Right atrium auricular region (tissue), 2 donors: ENCODE data around the gene AMN1. TPM values are rescaled to one million over a fixed set of nuclear protein-coding genes. Genes with fewer than 3 reads are reported as not detected.
"Not testable (repeated sequence)": the region's sequence is repeated elsewhere in the genome, so short reads cannot be mapped to it uniquely, and the experiment has no call there.

Experiments used
- DNase-seq: peaks from one replicate; pipeline ENCODE4 v3.0.0-alpha.2; 2019; ENCODE audit warnings: low spot score
- H3K27ac ChIP-seq, 2 donors: fragments of 200-600 bp; sonication (generic); 1 replicate in 1 of 2; 2 replicates in 1 of 2; pipeline ENCODE4 v1.5.1; 2016 to 2019
- H3K27me3 ChIP-seq, 2 donors: fragments of 200-600 bp; sonication (generic); one replicate each; pipeline versions ENCODE4 v1.5.1 to v1.6.0; 2017 to 2019
- H3K36me3 ChIP-seq: fragments of 200-600 bp; sonication (generic); one replicate; pipeline ENCODE4 v1.5.1; 2016
- H3K4me1 ChIP-seq, 2 donors: fragments of 200-600 bp; sonication (generic); one replicate each; pipeline versions ENCODE4 v1.5.1 to v1.6.0; 2017 to 2019
- H3K4me3 ChIP-seq, 2 donors: fragments of 200-600 bp; sonication (generic); 1 replicate in 1 of 2; 2 replicates in 1 of 2; pipeline ENCODE4 v1.5.1; 2017 to 2019; ENCODE audit warnings: mild to moderate bottlenecking in 1 of 2, moderate library complexity in 1 of 2
- H3K9me3 ChIP-seq, 2 donors: fragments of 200-600 bp; sonication (generic); one replicate each; pipeline ENCODE4 v1.5.1; 2019
- total RNA-seq, 2 donors: library from RNA; depleted of rRNA; stranded (reverse); fragments of >200 nt; gene quantifications; one replicate each; pipeline ENCODE4 v1.1.0, GENCODE V29; 2016
- TF ChIP-seq, protein P1 (sequence below), 2 donors: fragments of 200-600 bp; sonication (generic); IDR thresholded peaks; one replicate each; pipeline ENCODE4 v1.5.1; 2019; ENCODE audit warnings: antibody characterized with exemption in 2 of 2

Gene AMN1
- total RNA-seq, 2 donors from 2014 or later: 10.4 to 17.8 TPM

DNA sequence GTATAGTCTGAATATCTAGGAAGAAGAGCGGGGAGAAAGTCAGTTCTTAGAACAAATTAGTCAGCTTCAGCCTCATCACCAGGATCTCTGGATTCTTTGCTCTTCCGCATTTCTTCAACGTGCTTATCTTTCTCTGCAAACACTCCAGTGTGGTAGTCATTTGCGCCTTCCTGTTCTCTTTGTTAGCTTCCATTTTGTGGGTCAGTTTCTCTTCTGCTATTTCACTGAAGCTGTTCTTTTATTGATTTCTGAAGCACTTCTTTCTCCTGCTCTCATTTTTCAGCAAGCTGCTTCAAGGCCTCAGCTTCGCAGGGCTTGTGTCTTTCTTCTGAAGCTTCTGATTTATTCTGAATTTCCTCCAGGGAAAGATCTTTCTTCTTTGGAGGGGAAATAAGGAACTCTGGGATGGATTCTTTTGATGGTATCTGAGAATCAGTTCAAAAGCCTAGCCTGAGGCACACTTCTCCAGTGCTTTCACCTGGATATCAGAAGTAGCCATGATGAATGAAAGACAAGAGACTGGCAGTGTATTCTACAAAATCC is 13.5 kb downstream of the AMN1 start:
- peak overlapping the region in 1 of 2 donors; percentile 54 for H3K27ac ChIP-seq
- no peak overlapping the region for H3K4me3 ChIP-seq
- TF ChIP-seq, protein P1, sequence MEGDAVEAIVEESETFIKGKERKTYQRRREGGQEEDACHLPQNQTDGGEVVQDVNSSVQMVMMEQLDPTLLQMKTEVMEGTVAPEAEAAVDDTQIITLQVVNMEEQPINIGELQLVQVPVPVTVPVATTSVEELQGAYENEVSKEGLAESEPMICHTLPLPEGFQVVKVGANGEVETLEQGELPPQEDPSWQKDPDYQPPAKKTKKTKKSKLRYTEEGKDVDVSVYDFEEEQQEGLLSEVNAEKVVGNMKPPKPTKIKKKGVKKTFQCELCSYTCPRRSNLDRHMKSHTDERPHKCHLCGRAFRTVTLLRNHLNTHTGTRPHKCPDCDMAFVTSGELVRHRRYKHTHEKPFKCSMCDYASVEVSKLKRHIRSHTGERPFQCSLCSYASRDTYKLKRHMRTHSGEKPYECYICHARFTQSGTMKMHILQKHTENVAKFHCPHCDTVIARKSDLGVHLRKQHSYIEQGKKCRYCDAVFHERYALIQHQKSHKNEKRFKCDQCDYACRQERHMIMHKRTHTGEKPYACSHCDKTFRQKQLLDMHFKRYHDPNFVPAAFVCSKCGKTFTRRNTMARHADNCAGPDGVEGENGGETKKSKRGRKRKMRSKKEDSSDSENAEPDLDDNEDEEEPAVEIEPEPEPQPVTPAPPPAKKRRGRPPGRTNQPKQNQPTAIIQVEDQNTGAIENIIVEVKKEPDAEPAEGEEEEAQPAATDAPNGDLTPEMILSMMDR (IDR thresholded peaks at IDR 0.05): no peak
- H3K4me1 ChIP-seq: no peaks in the 10 kb centered on the region
- H3K36me3 ChIP-seq: no peaks in the 10 kb centered on the region
- no peaks in the 10 kb centered on the region for H3K9me3 ChIP-seq
- no peaks in the 10 kb centered on the region for H3K27me3 ChIP-seq
- no peak for DNase-seq

DNA sequence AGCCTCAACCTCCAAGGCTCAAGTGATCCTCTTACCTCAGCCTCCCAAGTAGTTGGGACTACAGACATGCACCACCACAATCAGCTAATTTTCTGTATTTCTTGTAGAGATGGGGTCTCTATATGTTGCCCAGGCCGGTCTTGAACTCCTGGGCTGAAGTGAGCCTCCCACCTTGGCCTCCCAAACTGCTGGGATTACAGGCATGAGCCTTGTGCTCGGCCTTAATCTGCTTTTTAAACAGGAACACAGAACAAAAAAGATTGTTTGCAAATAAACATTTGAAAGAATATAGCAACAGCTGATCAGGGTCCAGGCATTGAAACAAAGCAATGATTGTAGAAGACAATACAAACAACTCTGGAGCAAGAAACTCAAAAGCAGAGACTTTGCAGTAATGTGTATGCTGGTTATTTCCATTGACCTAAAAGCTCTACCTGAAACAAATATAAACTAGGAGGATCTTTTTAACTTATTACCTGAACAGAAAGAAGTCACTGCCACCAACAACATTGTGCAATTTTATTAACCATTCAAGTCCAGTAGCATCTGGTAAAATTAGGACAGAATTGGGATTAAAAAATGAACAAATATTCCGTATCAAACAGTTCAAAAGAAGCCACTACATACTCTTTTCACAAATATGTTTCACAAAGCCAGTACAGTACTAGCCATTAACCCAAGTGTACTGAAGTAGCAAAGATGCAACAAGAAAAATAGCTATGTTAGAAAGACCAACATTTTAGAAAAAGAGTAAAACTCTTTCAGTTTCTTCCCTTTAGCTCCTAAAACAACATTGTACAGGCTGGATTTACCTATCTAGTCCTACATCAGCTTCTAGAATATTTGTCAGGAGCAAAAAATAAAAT is 14.2 kb downstream of the AMN1 start:
- DNase-seq: no peak
- H3K4me1 ChIP-seq: no peaks in the 10 kb centered on the region
- H3K4me3 ChIP-seq: no peak overlapping the region
- peak overlapping the region in 1 of 2 donors; percentile 54 for H3K27ac ChIP-seq
- H3K27me3 ChIP-seq: no peaks in the 10 kb centered on the region
- no peaks in the 10 kb centered on the region for H3K36me3 ChIP-seq
- peaks cover 0 to 2% of the 10 kb centered on the region in 2 donors for H3K9me3 ChIP-seq
- TF ChIP-seq, protein P1 (IDR thresholded peaks at IDR 0.05): no peak

DNA sequence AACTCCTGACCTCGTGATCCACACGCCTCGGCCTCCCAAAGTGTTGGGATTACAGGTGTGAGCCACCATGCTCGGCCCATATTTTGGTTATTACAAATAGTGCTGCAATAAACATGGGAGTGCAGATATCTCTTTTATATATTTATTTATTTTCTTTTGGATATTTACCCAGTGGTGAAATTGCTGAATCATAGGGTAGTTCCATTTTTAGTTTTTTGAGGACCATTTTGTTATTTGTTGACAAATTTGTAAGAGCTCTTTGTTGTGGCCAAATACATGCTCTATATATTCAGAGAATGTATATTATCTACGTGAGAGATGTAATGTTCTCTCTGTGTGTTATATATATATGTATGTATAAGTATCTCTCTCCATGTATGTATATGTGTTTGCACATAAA is 15.9 kb downstream of the AMN1 start:
- Histone ChIP-seq H3K36me3 (peaks cover 8% of the 10 kb centered on the region), H3K27ac (no peak overlapping the region), H3K4me1 (no peaks in the 10 kb centered on the region), H3K4me3 (no peak overlapping the region), H3K27me3 (no peaks in the 10 kb centered on the region), H3K9me3 (peaks cover 0 to 19% of the 10 kb centered on the region in 2 donors)
- DNase-seq: no peak
- TF ChIP-seq, protein P1 (IDR thresholded peaks at IDR 0.05): no peak

DNA sequence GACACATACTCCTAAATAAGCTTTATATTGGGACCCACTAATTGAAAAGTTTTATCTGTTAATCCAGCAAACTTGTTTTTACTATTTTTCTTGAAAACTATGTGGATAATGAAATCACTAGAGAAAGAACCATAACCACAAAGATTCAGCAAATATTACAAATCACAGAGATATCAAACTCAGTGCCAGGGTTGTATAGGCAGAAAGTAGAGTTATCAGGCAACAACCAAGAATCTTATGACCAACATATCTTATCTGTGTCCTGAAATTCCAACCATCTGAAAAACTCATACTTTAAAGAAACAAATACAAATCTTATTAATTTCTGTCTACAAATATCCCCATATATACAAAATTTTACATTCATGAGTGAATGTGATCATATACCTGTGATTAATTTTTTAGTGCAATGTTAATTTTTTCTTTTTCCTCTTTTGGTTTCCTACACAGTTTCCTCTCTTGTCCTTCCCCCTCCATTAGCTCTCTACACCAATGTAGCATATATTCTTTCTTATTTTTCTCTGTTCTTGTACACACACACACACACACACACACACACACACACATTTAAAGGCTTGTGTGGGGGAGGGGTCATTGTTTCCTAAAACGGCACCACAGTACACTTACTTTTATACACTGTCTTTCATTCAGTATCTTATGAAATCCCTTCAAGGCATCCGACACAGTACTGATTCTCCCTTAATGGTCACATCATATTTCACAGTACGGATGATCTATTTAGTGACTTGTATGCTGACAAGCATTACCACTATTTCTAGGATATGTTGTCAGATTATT is 18.6 kb downstream of the AMN1 start:
- Histone ChIP-seq H3K4me1 (no peaks in the 10 kb centered on the region), H3K36me3 (peaks cover 8% of the 10 kb centered on the region), H3K9me3 (peaks cover 0 to 26% of the 10 kb centered on the region in 2 donors), H3K27me3 (no peaks in the 10 kb centered on the region), H3K27ac (no peak overlapping the region), H3K4me3 (no peak overlapping the region)
- no peak for DNase-seq
- TF ChIP-seq, protein P1 (IDR thresholded peaks at IDR 0.05): no peak

DNA sequence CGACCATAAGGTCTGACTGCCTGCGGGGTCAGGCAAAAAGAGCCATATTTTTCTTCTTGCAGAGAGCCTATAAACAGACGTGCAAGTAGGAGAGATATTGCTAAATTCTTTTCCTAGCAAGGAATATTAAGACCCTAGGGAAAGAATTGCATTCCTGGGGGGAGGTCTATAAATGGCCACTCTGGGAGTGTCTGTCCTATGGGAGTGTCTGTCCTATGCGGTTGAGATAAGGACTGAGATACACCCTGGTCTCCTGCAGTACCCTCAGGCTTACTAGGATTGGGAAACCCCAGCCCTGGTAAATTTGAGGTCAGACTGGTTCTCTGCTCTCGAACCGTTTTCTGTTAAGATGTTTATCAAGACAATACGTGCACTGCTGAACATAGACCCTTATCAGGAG is 20.7 kb downstream of the AMN1 start:
- H3K36me3 ChIP-seq, H3K4me3 ChIP-seq, H3K27me3 ChIP-seq, DNase-seq, H3K27ac ChIP-seq, H3K4me1 ChIP-seq: not testable (repeated sequence)
- peaks cover 0 to 26% of the 10 kb centered on the region in 2 donors for H3K9me3 ChIP-seq

DNA sequence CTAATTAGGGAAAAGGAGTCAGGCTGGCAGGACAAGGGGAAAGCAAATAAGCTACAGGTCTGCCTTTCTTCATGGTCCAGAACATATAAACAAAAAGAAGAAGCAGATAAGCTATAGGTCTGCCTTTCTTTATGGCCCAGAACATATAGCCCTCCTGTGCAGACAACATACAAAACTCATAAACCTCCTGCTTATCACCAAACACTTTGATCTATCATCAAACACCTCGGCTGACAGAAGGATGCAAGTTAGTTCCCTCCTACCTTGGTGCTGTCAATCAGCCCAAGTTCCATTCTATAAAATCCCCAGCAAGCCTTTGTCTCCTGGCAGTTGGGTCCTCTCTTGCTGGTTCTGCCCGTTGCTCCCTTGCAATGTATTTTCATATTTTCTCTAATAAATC is 23.2 kb downstream of the AMN1 start:
- Histone ChIP-seq H3K36me3 (peaks cover 8% of the 10 kb centered on the region), H3K4me3 (no peak overlapping the region), H3K27ac (no peak overlapping the region), H3K4me1 (no peaks in the 10 kb centered on the region), H3K9me3 (peaks cover 0 to 26% of the 10 kb centered on the region in 2 donors), H3K27me3 (no peaks in the 10 kb centered on the region)
- TF ChIP-seq, protein P1 (IDR thresholded peaks at IDR 0.05): no peak
- DNase-seq: no peak
